Gastroesophageal sphincter (tissue), 3 donors: ENCODE data around the gene ABHD1.

Source experiments
- CTCF ChIP-seq, 4 experiments: fragments of 200-600 bp in 2 of 4; fragments of 450-650 bp in 2 of 4; sonication (generic) in 1 of 4; IDR thresholded peaks; one replicate each; pipeline ENCODE4 v1.5.1; 2017 to 2019; ENCODE audit warnings: antibody characterized with exemption in 4 of 4, mild to moderate bottlenecking in 2 of 4, moderate library complexity in 2 of 4
- POLR2A ChIP-seq, 2 donors: fragments of 450-650 bp; IDR thresholded peaks; one replicate each; pipeline ENCODE4 v1.6.1; 2017; ENCODE audit warnings: antibody characterized with exemption in 2 of 2, mild to moderate bottlenecking in 2 of 2, moderate library complexity in 1 of 2

- TF ChIP-seq CTCF (IDR thresholded peaks at IDR 0.05) (no peak), POLR2A (IDR thresholded peaks at IDR 0.05) (no peak)
These were observed 19.7 kb downstream of the ABHD1 start for GRCh38 chr2:27143285-27143684.
